Gastroesophageal sphincter (tissue), 3 donors: ENCODE results near the gene TTLL5.

ENCODE experiments used
- EP300 ChIP-seq: sonication (generic); formaldehyde crosslinking; IDR thresholded peaks from one replicate; pipeline ENCODE4 v1.6.1; 2017; ENCODE audit warnings: antibody characterized with exemption, mild to moderate bottlenecking
- POLR2AphosphoS5 ChIP-seq: sonication (generic); formaldehyde crosslinking; IDR thresholded peaks from one replicate; pipeline ENCODE4 v1.6.1; 2017; ENCODE audit warnings: antibody characterized with exemption
- TF ChIP-seq, protein P1 (sequence below), 4 experiments: fragments of 200-600 bp in 2 of 4; fragments of 450-650 bp in 2 of 4; sonication (generic) in 1 of 4; IDR thresholded peaks; one replicate each; pipeline ENCODE4 v1.5.1; 2017 to 2019; ENCODE audit warnings: antibody characterized with exemption in 4 of 4, mild to moderate bottlenecking in 2 of 4, moderate library complexity in 2 of 4

DNA sequence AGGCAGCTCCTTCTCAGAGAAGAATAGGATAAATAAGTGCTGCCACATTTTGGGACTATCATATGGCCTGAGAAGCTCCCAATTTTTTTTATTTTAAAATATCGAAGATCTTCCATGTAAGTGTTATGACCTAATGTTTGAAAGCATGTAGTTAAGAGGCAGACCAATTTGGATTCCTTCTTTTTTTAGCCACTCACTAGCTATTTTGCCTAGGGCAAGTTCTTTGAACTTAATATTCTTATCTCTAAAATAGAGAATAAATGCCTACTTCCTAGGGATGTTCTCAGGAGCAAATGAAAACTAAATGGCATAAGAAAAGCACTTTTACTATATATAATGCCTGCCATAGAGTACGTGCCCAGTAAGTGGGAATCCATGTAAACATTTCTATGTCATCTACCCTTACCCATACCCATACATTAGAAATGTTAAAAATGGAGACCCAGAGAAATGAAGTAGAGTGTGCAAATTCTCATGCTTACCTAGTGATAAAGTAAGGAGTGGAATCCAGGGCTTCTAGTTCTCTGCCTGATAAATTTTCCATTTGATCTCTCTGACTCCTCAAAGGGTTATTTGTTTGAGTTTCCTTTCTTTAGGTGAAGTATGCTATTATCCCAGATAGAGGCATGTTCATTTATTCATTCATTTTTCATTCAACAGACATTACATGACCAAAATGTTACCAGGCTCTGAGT, 172.4 kb downstream of the TTLL5 start:
- TF ChIP-seq POLR2AphosphoS5 (no peak), EP300 (no peak)
- TF ChIP-seq, protein P1, sequence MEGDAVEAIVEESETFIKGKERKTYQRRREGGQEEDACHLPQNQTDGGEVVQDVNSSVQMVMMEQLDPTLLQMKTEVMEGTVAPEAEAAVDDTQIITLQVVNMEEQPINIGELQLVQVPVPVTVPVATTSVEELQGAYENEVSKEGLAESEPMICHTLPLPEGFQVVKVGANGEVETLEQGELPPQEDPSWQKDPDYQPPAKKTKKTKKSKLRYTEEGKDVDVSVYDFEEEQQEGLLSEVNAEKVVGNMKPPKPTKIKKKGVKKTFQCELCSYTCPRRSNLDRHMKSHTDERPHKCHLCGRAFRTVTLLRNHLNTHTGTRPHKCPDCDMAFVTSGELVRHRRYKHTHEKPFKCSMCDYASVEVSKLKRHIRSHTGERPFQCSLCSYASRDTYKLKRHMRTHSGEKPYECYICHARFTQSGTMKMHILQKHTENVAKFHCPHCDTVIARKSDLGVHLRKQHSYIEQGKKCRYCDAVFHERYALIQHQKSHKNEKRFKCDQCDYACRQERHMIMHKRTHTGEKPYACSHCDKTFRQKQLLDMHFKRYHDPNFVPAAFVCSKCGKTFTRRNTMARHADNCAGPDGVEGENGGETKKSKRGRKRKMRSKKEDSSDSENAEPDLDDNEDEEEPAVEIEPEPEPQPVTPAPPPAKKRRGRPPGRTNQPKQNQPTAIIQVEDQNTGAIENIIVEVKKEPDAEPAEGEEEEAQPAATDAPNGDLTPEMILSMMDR (IDR thresholded peaks at IDR 0.05), result no peak
